Loucy (cell line): ENCODE measurements around the gene IL20.
"Not testable (repeated sequence)": the region's sequence is repeated elsewhere in the genome, so short reads cannot be mapped to it uniquely, and the experiment has no call there.

Source experiments
- H2AFZ ChIP-seq: fragments of 200-600 bp; sonication (generic); 2 replicates; pipeline ENCODE4 v1.6.0; 2016; ENCODE audit warnings: antibody characterized with exemption, mild to moderate bottlenecking, low read length, moderate library complexity
- H3F3A ChIP-seq: fragments of 200-600 bp; 2 replicates; pipeline ENCODE4 v1.6.0; 2016; ENCODE audit warnings: antibody characterized with exemption, low read depth, mild to moderate bottlenecking
- H3K27me3 ChIP-seq: fragments of 200-600 bp; sonication (generic); 2 replicates; pipeline ENCODE4 v1.6.1; 2014; ENCODE audit warnings: low read length, mild to moderate bottlenecking; ENCODE audit not compliant: insufficient read depth, poor library complexity, severe bottlenecking
- H3K36me3 ChIP-seq: fragments of 200-600 bp; sonication (generic); 2 replicates; pipeline ENCODE4 v1.6.1; 2016; ENCODE audit warnings: low read length; ENCODE audit not compliant: insufficient read depth
- H3K4me1 ChIP-seq: fragments of 200-600 bp; sonication (generic); 2 replicates; pipeline ENCODE4 v1.5.1; 2014; ENCODE audit warnings: low read length, mild to moderate bottlenecking; ENCODE audit not compliant: insufficient read depth, poor library complexity, severe bottlenecking
- H3K4me2 ChIP-seq: fragments of 200-600 bp; sonication (generic); 2 replicates; pipeline ENCODE4 v1.6.0; 2014; ENCODE audit warnings: antibody characterized with exemption, low read length, low read depth, mild to moderate bottlenecking; ENCODE audit not compliant: poor library complexity, severe bottlenecking
- H3K4me3 ChIP-seq: fragments of 200-600 bp; sonication (generic); 2 replicates; pipeline ENCODE4 v1.5.1; 2014; ENCODE audit warnings: low read length, mild to moderate bottlenecking, mixed read lengths; ENCODE audit not compliant: poor library complexity, severe bottlenecking
- H3K79me2 ChIP-seq: fragments of 200-600 bp; sonication (generic); 2 replicates; pipeline ENCODE4 v1.6.1; 2014; ENCODE audit warnings: low read length; ENCODE audit not compliant: insufficient read depth
- H3K9ac ChIP-seq: fragments of 200-600 bp; sonication (generic); 2 replicates; pipeline ENCODE4 v1.6.0; 2014; ENCODE audit warnings: mild to moderate bottlenecking, low read depth, low read length, moderate library complexity; ENCODE audit not compliant: poor library complexity, severe bottlenecking
- H3K9me2 ChIP-seq: fragments of 200-600 bp; sonication (generic); replicated peaks from 2 replicates; pipeline ENCODE4 v1.6.1; 2016; ENCODE audit warnings: low read depth, low read length, mixed read lengths
- H3K9me3 ChIP-seq: fragments of 200-600 bp; sonication (generic); 2 replicates; pipeline ENCODE4 v1.6.1; 2014; ENCODE audit warnings: mild to moderate bottlenecking, antibody characterized with exemption, low read length, low read depth; ENCODE audit not compliant: insufficient read depth
- H4K20me1 ChIP-seq: fragments of 200-600 bp; sonication (generic); 2 replicates; pipeline ENCODE4 v1.6.0; 2014; ENCODE audit warnings: antibody characterized with exemption, low read length, mild to moderate bottlenecking; ENCODE audit not compliant: insufficient read depth, poor library complexity, severe bottlenecking
- CTCF ChIP-seq: fragments of 200-600 bp; sonication (generic); conservative IDR thresholded peaks from 2 replicates; pipeline ENCODE4 v1.5.1; 2014; ENCODE audit warnings: mild to moderate bottlenecking, antibody characterized with exemption, low read length
- EZH2phosphoT487 ChIP-seq: fragments of 200-600 bp; IDR thresholded peaks from 2 replicates; pipeline ENCODE4 v1.6.1; 2018; ENCODE audit warnings: antibody characterized with exemption, mild to moderate bottlenecking, moderate library complexity, borderline replicate concordance

Gene IL20

GRCh38 chr1:206847946-206848345, 17.5 kb upstream of the IL20 start:
- Histone ChIP-seq H3K4me1 (no peaks in the 10 kb centered on the region), H3K4me3 (no peak overlapping the region), H3K9ac (no peak overlapping the region), H2AFZ (no peak overlapping the region), H3K36me3 (no peaks in the 10 kb centered on the region), H3F3A (no peaks in the 10 kb centered on the region), H3K9me2 (no peaks in the 10 kb centered on the region), H3K27me3 (no peaks in the 10 kb centered on the region), H3K9me3 (no peaks in the 10 kb centered on the region), H3K79me2 (no peaks in the 10 kb centered on the region), H3K4me2 (no peak overlapping the region), H4K20me1 (no peaks in the 10 kb centered on the region)
- TF ChIP-seq EZH2phosphoT487 (no peak), CTCF (no peak)

DNA sequence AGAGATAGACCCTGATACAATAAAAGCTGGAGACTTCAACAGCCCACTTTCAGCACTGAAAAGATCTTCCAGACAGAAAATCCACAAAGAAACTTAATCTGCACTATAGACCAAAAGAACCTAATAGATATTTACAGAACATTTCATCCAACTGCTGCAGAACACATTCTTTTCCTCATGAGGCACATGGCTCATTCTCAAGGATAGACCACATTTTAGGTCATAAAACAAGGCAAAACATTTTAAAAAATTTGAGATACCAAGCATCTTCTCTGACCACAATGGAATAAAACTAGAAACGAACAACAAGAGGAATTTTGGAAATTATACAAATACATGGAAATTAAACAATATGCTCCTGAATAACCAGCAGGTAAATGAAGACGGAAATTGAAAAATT, 15.0 kb upstream of the IL20 start:
- no peak for TF ChIP-seq CTCF
- no peak for TF ChIP-seq EZH2phosphoT487
- Histone ChIP-seq H4K20me1 (no peaks in the 10 kb centered on the region), H3K79me2 (no peaks in the 10 kb centered on the region), H3K27me3 (no peaks in the 10 kb centered on the region), H3F3A (no peaks in the 10 kb centered on the region), H2AFZ (no peak overlapping the region), H3K4me1 (no peaks in the 10 kb centered on the region), H3K9me3 (no peaks in the 10 kb centered on the region), H3K4me2 (no peak overlapping the region), H3K9ac (no peak overlapping the region), H3K36me3 (no peaks in the 10 kb centered on the region), H3K9me2 (no peaks in the 10 kb centered on the region), H3K4me3 (no peak overlapping the region)

DNA sequence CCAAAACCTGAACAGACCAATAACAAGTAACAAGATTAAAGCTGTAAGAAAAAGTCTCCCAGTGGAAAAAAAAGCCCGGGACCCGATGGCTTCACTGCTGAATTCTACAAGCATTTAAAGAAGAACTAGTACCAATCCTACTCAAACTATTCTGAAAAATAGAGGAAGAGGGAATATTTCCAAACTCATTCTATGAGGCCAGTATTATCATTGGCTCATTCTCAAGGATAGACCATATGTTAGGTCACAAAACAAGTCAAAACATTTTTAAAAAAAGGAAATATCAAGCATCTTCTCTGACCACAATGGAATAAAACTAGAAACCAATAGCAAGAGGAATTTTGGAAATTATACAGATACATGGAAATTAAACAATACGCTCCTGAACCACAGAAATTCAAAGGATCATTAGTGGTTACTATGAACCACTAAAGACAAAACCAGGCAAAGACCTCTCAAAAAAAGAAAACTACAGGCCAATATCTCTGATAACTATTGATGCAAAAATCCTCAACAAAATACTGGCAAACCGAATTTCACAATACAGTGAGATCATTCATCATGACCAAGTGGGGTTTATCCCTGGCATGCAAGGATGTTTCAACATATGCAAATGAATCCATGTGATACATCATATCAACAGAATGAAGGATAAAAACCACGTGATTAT, 13.9 kb upstream of the IL20 start:
- no peak overlapping the region for H3K4me2 ChIP-seq
- no peak for TF ChIP-seq CTCF
- TF ChIP-seq EZH2phosphoT487, result no peak
- H3K4me3 ChIP-seq, result no peak overlapping the region
- no peaks in the 10 kb centered on the region for H3F3A ChIP-seq
- H3K9me3 ChIP-seq, result no peaks in the 10 kb centered on the region
- no peaks in the 10 kb centered on the region for H3K79me2 ChIP-seq
- no peaks in the 10 kb centered on the region for H3K4me1 ChIP-seq
- no peak overlapping the region for H3K9ac ChIP-seq
- no peaks in the 10 kb centered on the region for H4K20me1 ChIP-seq
- no peaks in the 10 kb centered on the region for H3K36me3 ChIP-seq
- H3K9me2 ChIP-seq, result no peaks in the 10 kb centered on the region
- H2AFZ ChIP-seq, result no peak overlapping the region
- H3K27me3 ChIP-seq, result no peaks in the 10 kb centered on the region

DNA sequence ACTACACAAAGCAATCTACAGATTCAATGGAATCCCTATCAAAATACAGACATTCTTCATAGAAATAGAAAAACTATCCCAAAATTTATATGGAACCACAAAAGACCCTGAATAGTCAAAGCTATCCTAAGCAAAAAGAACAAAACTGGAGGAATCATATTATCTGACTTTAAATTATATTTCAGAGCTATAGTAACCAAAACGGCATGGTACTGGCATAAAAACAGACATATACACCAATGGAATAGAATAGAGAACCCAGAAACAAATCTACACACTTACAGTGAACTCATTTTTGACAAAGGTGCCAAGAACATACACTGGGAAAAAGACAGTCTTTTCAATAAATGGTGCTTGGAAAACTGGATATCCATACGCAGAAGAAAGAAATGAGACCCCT, 12.8 kb upstream of the IL20 start:
- H3K79me2 ChIP-seq, H3K36me3 ChIP-seq, H3K27me3 ChIP-seq, H3K9ac ChIP-seq, H3F3A ChIP-seq, H3K9me2 ChIP-seq, H4K20me1 ChIP-seq, H2AFZ ChIP-seq, H3K4me2 ChIP-seq, H3K9me3 ChIP-seq, H3K4me1 ChIP-seq, H3K4me3 ChIP-seq: not testable (repeated sequence)

DNA sequence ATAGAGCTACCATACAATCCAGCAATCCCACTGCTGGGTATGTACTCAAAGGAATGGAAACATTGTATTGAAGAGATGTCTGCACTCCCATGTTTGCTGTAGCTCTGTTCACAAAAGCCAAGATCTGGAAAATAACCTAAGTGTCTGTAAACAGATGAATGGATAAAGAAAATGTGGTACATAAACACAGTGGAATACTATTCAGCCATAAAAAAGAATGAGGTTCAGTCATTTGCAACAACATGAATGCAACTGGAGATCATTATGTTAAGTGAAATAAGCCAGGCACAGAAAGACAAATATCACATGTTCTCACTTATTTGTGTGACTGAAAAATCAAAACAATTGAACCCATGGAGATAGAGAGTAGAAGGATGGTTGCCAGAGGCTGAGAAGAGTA, 11.7 kb upstream of the IL20 start:
- not testable (repeated sequence) for H3K4me2 ChIP-seq, H3K9ac ChIP-seq, H3F3A ChIP-seq, H3K9me2 ChIP-seq, H3K9me3 ChIP-seq, H3K36me3 ChIP-seq, H3K27me3 ChIP-seq, H3K4me1 ChIP-seq, H2AFZ ChIP-seq, H3K4me3 ChIP-seq, H4K20me1 ChIP-seq, H3K79me2 ChIP-seq
